ENCODE data around the gene SLC22A12.

SLC22A12 gene

DNA sequence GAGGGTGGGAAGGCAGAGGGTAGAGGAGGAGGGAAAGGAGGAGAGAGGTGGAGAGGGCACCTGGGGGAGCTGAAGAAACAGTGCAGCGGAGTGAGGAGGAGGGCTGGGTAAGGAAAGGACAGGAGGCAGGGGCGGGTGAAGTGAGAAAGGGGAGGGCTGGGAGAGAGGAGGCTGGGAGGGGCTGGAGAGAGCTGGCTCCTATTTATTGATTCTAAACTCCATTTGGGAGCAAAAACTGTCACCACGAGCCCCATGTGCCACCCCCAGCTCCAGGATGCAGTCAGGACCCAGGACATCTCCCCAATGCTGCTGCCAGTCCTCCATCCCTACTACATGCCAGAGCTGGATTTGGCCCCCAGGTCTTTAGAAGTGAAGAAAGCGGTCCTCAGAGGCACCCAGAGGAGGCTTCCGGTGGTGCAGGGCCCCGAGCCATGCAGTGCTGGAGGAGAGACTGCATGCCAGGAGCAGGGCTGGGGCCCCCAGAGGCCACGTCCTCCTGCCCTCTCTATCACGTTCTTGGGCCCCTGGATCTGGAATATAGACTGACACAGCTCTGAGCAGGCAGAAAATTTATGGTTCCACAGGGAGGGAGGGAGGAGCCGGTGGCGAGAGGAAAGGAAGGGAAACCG lies 53.7 kb downstream of the SLC22A12 start:
- Histone ChIP-seq H3K9ac (no peak overlapping the region), H3K4me2 (ENCODE audit: low read length) (no peak overlapping the region), H3K36me3 (ENCODE audit: control insufficient read depth, insufficient read depth, low read length) (no peaks in the 10 kb centered on the region), H3K27ac (no peak overlapping the region), H3K27me3 (ENCODE audit: control insufficient read depth, insufficient read depth, low read length) (no peaks in the 10 kb centered on the region), H2AFZ (no peak overlapping the region), H3K4me3 (ENCODE audit: low read depth, low read length) (no peak overlapping the region), H3K4me1 (no peaks in the 10 kb centered on the region), H3K9me3 (ENCODE audit: control insufficient read depth, low read length) (no peaks in the 10 kb centered on the region), H3K79me2 (no peaks in the 10 kb centered on the region)
- TF ChIP-seq, protein P1, sequence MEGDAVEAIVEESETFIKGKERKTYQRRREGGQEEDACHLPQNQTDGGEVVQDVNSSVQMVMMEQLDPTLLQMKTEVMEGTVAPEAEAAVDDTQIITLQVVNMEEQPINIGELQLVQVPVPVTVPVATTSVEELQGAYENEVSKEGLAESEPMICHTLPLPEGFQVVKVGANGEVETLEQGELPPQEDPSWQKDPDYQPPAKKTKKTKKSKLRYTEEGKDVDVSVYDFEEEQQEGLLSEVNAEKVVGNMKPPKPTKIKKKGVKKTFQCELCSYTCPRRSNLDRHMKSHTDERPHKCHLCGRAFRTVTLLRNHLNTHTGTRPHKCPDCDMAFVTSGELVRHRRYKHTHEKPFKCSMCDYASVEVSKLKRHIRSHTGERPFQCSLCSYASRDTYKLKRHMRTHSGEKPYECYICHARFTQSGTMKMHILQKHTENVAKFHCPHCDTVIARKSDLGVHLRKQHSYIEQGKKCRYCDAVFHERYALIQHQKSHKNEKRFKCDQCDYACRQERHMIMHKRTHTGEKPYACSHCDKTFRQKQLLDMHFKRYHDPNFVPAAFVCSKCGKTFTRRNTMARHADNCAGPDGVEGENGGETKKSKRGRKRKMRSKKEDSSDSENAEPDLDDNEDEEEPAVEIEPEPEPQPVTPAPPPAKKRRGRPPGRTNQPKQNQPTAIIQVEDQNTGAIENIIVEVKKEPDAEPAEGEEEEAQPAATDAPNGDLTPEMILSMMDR (IDR thresholded peaks at IDR 0.05): no peak

DNA sequence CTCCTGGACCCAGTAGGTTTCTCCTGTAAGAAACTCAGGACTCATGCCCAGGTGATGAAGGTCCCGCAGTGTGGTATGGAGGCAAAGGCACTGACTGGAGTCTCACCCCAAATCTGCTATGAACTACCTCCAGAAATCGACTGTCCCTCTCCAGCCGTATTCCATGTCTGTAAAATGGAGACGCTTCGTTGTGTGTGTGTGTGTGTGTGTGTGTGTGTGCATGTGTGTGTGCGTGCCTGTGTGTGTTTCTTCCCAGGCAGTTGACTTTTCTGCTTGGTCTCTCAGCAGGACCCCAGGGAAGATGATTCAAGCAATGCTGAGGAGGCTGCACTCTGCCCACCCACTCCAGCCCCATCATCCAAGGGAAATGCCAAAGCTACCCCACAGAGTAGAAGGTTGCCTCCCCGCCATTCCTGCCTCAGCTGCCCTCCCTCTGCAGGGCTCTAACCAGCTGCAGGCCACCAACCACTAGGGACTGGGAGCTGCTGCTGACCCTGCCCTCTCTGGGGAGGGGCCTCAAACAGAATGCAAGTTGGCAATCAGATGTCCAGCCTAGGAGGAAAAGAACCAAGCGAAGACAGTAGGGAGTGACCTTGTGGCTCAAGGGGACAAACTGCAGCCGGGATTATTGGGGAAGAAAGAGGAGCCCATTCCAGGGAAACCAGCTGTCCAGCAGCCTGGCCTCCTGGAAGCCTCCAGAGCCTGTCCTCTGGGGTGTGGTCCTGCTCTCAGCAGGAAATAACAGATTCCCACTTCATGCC lies 56.2 kb downstream of the SLC22A12 start:
- Histone ChIP-seq H2AFZ (no peak overlapping the region), H3K9me3 (ENCODE audit: control insufficient read depth, low read length) (no peaks in the 10 kb centered on the region), H3K9ac (no peak overlapping the region), H3K27me3 (ENCODE audit: control insufficient read depth, insufficient read depth, low read length) (no peaks in the 10 kb centered on the region), H3K27ac (no peak overlapping the region), H3K4me1 (no peaks in the 10 kb centered on the region), H3K4me2 (ENCODE audit: low read length) (no peak overlapping the region), H3K36me3 (ENCODE audit: control insufficient read depth, insufficient read depth, low read length) (no peaks in the 10 kb centered on the region), H3K4me3 (ENCODE audit: low read depth, low read length) (no peak overlapping the region), H3K79me2 (no peaks in the 10 kb centered on the region)
- TF ChIP-seq, protein P1 (IDR thresholded peaks at IDR 0.05): no peak

DNA sequence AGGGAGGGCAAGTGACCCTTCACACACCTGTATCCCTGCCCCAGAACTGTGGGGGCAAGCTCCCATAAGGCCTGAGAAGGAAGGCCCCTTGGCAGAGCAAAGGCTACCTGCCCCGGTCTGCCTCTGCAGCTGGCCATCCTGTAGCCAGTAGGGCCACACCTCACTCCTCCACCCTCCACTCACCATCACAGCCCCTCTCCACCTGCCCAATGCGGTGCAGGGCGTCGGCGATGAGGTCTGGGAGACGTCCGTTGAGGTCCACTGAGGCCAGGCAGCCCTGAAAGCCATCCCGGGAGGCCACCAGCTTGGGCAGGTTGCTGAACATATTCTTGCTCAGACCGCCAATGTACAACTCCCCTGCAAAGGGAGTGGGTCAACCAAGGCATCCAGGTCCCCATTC lies 57.5 kb downstream of the SLC22A12 start:
- TF ChIP-seq, protein P1 (IDR thresholded peaks at IDR 0.05): no peak
- Histone ChIP-seq H3K27me3 (ENCODE audit: control insufficient read depth, insufficient read depth, low read length) (no peaks in the 10 kb centered on the region), H3K4me3 (ENCODE audit: low read depth, low read length) (no peak overlapping the region), H3K79me2 (no peaks in the 10 kb centered on the region), H3K4me1 (no peaks in the 10 kb centered on the region), H2AFZ (no peak overlapping the region), H3K9me3 (ENCODE audit: control insufficient read depth, low read length) (no peaks in the 10 kb centered on the region), H3K27ac (no peak overlapping the region), H3K4me2 (ENCODE audit: low read length) (no peak overlapping the region), H3K36me3 (ENCODE audit: control insufficient read depth, insufficient read depth, low read length) (no peaks in the 10 kb centered on the region), H3K9ac (no peak overlapping the region)

DNA sequence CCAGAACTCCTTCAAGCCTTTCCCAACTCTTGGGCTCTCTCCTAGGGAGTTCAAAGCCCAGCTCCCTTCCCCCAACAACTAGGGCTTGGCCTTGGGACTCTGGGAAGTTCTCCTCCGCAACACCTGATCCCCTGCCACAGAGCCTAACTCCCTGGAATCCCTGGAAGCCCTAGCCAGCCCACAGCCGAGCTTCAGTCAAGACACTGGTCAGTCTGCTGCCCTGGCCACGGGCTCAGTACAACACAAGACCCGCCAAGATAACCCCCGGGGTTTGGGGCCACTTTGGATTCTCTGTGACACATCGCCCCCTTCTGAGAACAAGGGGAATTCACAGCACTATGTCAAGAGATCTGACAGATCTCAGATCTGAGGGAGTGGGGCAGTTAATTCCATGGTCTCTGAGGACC lies 58.3 kb downstream of the SLC22A12 start:
- Histone ChIP-seq H3K36me3 (ENCODE audit: control insufficient read depth, insufficient read depth, low read length) (no peaks in the 10 kb centered on the region), H3K27ac (no peak overlapping the region), H3K4me3 (ENCODE audit: low read depth, low read length) (no peak overlapping the region), H2AFZ (no peak overlapping the region), H3K4me1 (no peaks in the 10 kb centered on the region), H3K4me2 (ENCODE audit: low read length) (no peak overlapping the region), H3K9ac (no peak overlapping the region), H3K27me3 (ENCODE audit: control insufficient read depth, insufficient read depth, low read length) (no peaks in the 10 kb centered on the region), H3K79me2 (no peaks in the 10 kb centered on the region), H3K9me3 (ENCODE audit: control insufficient read depth, low read length) (no peaks in the 10 kb centered on the region)
- TF ChIP-seq, protein P1 (IDR thresholded peaks at IDR 0.05): no peak

All from parathyroid adenoma (tissue), 2 donors.